Measurements from ENCODE around the gene SRRM5. TPM values are rescaled to one million over a fixed set of nuclear protein-coding genes. Genes with fewer than 3 reads are reported as not detected.

The SRRM5 gene, protein sequence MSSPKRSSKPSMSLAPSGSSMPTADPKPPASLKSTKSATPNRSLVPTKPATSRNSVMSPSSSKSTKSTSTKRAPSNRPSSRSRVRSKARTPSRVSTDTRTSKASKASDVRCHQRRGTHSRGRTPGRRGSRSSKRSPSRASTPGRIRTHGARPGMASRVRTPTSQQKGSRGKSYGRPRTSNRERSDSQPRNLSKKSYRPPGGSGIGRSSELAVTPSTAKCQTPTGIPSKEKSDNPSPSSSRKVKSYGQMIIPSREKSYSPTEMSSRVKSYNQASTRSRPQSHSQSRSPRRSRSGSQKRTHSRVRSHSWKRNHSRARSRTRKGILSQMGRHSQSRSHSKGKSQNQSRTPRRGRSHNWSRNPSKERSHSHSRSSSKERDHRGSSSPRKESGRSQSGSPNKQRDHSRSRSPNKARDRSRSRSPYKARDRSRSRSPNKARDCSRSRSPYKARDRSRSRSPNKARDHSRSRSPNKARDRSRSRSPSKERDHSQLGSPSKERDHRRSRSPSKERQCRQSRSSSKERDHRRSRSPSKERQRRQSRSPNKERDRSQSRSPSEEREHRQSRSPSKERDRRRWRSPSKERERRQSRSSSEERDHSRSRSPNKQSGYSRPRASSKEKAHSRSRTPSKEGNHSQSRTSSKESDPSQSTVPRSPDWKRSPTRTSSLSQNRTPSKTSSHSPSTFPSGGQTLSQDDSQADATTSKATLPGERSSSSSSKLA
- polyA plus RNA-seq (2011; rRNA removed) (0.07 and 0.12 TPM in 2 replicates), polyA minus RNA-seq (2011; rRNA and poly(A)+ RNA removed) (not detected in 2 replicates)

- Histone ChIP-seq H3K9me3 (ENCODE audit: control insufficient read depth, insufficient read depth, low read length) (no peaks in the 10 kb centered on the region), H3K27me3 (ENCODE audit: control insufficient read depth, insufficient read depth, low read length) (no peaks in the 10 kb centered on the region), H3K4me3 (ENCODE audit: low read depth, low read length) (no peak within 1 kb of the TSS), H3K27ac (ENCODE audit: low read depth, low read length) (no peak within 1 kb of the TSS)
- no peak for DNase-seq (ENCODE audit: low read depth, low spot score)
- CTCF ChIA-PET = no interaction called here
- POLR2A ChIA-PET = no interaction called here
- TF ChIP-seq, protein P1, sequence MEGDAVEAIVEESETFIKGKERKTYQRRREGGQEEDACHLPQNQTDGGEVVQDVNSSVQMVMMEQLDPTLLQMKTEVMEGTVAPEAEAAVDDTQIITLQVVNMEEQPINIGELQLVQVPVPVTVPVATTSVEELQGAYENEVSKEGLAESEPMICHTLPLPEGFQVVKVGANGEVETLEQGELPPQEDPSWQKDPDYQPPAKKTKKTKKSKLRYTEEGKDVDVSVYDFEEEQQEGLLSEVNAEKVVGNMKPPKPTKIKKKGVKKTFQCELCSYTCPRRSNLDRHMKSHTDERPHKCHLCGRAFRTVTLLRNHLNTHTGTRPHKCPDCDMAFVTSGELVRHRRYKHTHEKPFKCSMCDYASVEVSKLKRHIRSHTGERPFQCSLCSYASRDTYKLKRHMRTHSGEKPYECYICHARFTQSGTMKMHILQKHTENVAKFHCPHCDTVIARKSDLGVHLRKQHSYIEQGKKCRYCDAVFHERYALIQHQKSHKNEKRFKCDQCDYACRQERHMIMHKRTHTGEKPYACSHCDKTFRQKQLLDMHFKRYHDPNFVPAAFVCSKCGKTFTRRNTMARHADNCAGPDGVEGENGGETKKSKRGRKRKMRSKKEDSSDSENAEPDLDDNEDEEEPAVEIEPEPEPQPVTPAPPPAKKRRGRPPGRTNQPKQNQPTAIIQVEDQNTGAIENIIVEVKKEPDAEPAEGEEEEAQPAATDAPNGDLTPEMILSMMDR (IDR thresholded peaks at IDR 0.05; ENCODE audit: low read depth, low read length) = no peak
Observed at GRCh38 chr19:43611788-43612187, at the start of gene SRRM5. SRRM5 (plus strand) TSS chr19:43612088; CDS start chr19:43612122, 34 bp downstream.

GRCh38 chr19:43562226-43562697 is 49.6 kb upstream of the SRRM5 start:
- ChIA-PET POLR2A (no interaction called here), CTCF (no interaction called here)
- TF ChIP-seq, protein P1 (IDR thresholded peaks at IDR 0.05; ENCODE audit: low read depth, low read length) = no peak
- no peak for DNase-seq (ENCODE audit: low read depth, low spot score)
- H3K27ac ChIP-seq (ENCODE audit: low read depth, low read length) = no peak overlapping the region
- no peaks in the 10 kb centered on the region; the same call in 1 of the 2 replicates for H3K9me3 ChIP-seq (ENCODE audit: control insufficient read depth, insufficient read depth, low read length)
- no peaks in the 10 kb centered on the region for H3K27me3 ChIP-seq (ENCODE audit: control insufficient read depth, insufficient read depth, low read length)
- H3K4me3 ChIP-seq (ENCODE audit: low read depth, low read length) = no peak overlapping the region

- CTCF ChIA-PET = interaction anchor here (0.5 kb wide), 1 partner anchor 45 kb away, joined by 3 read pairs; no protein-coding TSS in a partner anchor
- TF ChIP-seq, protein P1 (IDR thresholded peaks at IDR 0.05; ENCODE audit: low read depth, low read length) = no peak
- H3K9me3 ChIP-seq (ENCODE audit: control insufficient read depth, insufficient read depth, low read length) = no peaks in the 10 kb centered on the region; the same call in 1 of the 2 replicates
- no peaks in the 10 kb centered on the region for H3K27me3 ChIP-seq (ENCODE audit: control insufficient read depth, insufficient read depth, low read length)
- peak; percentile 20 for DNase-seq (ENCODE audit: low read depth, low spot score)
- POLR2A ChIA-PET = no interaction called here
- peak overlapping the region; percentile 11 for H3K27ac ChIP-seq (ENCODE audit: low read depth, low read length)
- no peak overlapping the region for H3K4me3 ChIP-seq (ENCODE audit: low read depth, low read length)
Observed at GRCh38 chr19:43562698-43563241, 49.1 kb upstream of the SRRM5 start.

DNA sequence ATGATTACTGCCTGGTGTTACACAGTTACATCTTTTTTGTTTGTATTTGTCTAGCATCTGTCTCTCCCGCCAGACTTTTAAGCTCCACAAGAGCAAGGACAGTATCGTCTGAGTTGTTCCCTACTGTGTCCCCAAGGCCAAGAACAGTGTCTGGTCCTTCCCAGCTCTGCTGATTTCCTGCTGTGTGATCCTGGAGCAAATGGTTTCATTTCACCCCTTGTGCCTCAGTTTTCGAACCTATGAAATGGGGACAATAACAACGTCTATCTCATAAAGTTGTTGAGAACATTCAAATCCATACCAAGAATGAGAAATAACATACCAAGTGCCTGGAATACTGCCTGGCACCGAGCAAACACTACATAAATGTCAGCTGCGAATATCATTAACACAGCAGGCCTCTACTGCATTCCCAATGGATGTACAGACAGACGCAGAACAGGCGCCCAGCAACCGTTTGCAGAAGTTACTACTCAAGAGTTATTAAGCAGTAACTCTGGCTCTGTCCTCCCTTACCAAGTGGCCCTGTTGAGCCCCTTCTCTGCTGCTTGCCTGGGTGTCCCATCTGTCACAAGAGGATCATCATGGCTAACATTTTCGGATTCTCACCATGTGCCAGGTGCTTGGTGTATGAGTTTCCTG is 48.0 kb upstream of the SRRM5 start:
- Histone ChIP-seq H3K27ac (ENCODE audit: low read depth, low read length) (peak overlapping the region; percentile 21), H3K9me3 (ENCODE audit: control insufficient read depth, insufficient read depth, low read length) (no peaks in the 10 kb centered on the region; the same call in 1 of the 2 replicates), H3K4me3 (ENCODE audit: low read depth, low read length) (no peak overlapping the region), H3K27me3 (ENCODE audit: control insufficient read depth, insufficient read depth, low read length) (no peaks in the 10 kb centered on the region)
- CTCF ChIA-PET = interaction anchor here (0.8 to 1.9 kb wide), 2 partner anchors 9 to 45 kb away, joined by 4 to 20 read pairs (median 6); no protein-coding TSS in a partner anchor
- TF ChIP-seq, protein P1 (IDR thresholded peaks at IDR 0.05; ENCODE audit: low read depth, low read length) = no peak
- no peak for DNase-seq (ENCODE audit: low read depth, low spot score)
- POLR2A ChIA-PET = no interaction called here

Data from AG04450 (cell line).